Measurements from ENCODE around the gene RNF151.

Gene RNF151

GRCh38 chr16:1976951-1977874 is 10.6 kb downstream of the RNF151 start:
- Histone ChIP-seq H3K4me3 (no peak overlapping the region), H3K27ac (no peak overlapping the region), H3K9me3 (ENCODE audit: low read depth, low read length) (no peaks in the 10 kb centered on the region), H3K36me3 (ENCODE audit: insufficient read depth, low read length) (peaks cover 37% of the 10 kb centered on the region; the same call in 1 of the 2 replicates), H3K9ac (ENCODE audit: insufficient read length) (no peak overlapping the region)
- no peak for TF ChIP-seq FOXP2 (optimal IDR thresholded peaks at IDR 0.05; ENCODE audit: control extremely low read depth, extremely low read length, insufficient read depth)
- no peak for TF ChIP-seq EZH2 (IDR thresholded peaks at IDR 0.05)
- no peak for TF ChIP-seq POLR2AphosphoS5 (IDR thresholded peaks at IDR 0.05; ENCODE audit: borderline replicate concordance, low read depth, low read length)
- no peak for DNase-seq (ENCODE audit: low read depth, low spot score)

GRCh38 chr16:1977875-1978268 is 11.2 kb downstream of the RNF151 start:
- H3K27ac ChIP-seq: no peak overlapping the region
- DNase-seq (ENCODE audit: low read depth, low spot score): no peak
- peaks cover 37% of the 10 kb centered on the region; the same call in 1 of the 2 replicates for H3K36me3 ChIP-seq (ENCODE audit: insufficient read depth, low read length)
- H3K9me3 ChIP-seq (ENCODE audit: low read depth, low read length): no peaks in the 10 kb centered on the region
- TF ChIP-seq FOXP2 (optimal IDR thresholded peaks at IDR 0.05; ENCODE audit: control extremely low read depth, extremely low read length, insufficient read depth) (no peak), POLR2AphosphoS5 (IDR thresholded peaks at IDR 0.05; ENCODE audit: borderline replicate concordance, low read depth, low read length) (no peak), EZH2 (IDR thresholded peaks at IDR 0.05) (no peak)
- no peak overlapping the region for H3K9ac ChIP-seq (ENCODE audit: insufficient read length)
- H3K4me3 ChIP-seq: no peak overlapping the region

- DNase-seq (ENCODE audit: low read depth, low spot score): no peak
- no peaks in the 10 kb centered on the region for H3K9me3 ChIP-seq (ENCODE audit: low read depth, low read length)
- TF ChIP-seq EZH2 (IDR thresholded peaks at IDR 0.05) (no peak), FOXP2 (optimal IDR thresholded peaks at IDR 0.05; ENCODE audit: control extremely low read depth, extremely low read length, insufficient read depth) (no peak), POLR2AphosphoS5 (IDR thresholded peaks at IDR 0.05; ENCODE audit: borderline replicate concordance, low read depth, low read length) (no peak)
- H3K27ac ChIP-seq: no peak overlapping the region
- H3K36me3 ChIP-seq (ENCODE audit: insufficient read depth, low read length): peaks cover 37% of the 10 kb centered on the region; the same call in 1 of the 2 replicates
- H3K4me3 ChIP-seq: no peak overlapping the region
- no peak overlapping the region for H3K9ac ChIP-seq (ENCODE audit: insufficient read length)
Measured at GRCh38 chr16:1978476-1979120, 11.9 kb downstream of the RNF151 start.

- DNase-seq (ENCODE audit: low read depth, low spot score): no peak
- TF ChIP-seq EZH2 (IDR thresholded peaks at IDR 0.05): no peak
- TF ChIP-seq FOXP2 (optimal IDR thresholded peaks at IDR 0.05; ENCODE audit: control extremely low read depth, extremely low read length, insufficient read depth): no peak
- TF ChIP-seq POLR2AphosphoS5 (IDR thresholded peaks at IDR 0.05; ENCODE audit: borderline replicate concordance, low read depth, low read length): no peak
Measured at GRCh38 chr16:1979271-1980029, 12.8 kb downstream of the RNF151 start.

GRCh38 chr16:1980030-1980769 is 13.5 kb downstream of the RNF151 start:
- TF ChIP-seq FOXP2 (optimal IDR thresholded peaks at IDR 0.05; ENCODE audit: control extremely low read depth, extremely low read length, insufficient read depth): no peak
- TF ChIP-seq POLR2AphosphoS5 (IDR thresholded peaks at IDR 0.05; ENCODE audit: borderline replicate concordance, low read depth, low read length): no peak
- TF ChIP-seq EZH2 (IDR thresholded peaks at IDR 0.05): no peak
- H3K36me3 ChIP-seq (ENCODE audit: insufficient read depth, low read length): peaks cover 28% of the 10 kb centered on the region; the same call in 1 of the 2 replicates
- H3K9ac ChIP-seq (ENCODE audit: insufficient read length): no peak overlapping the region
- no peak overlapping the region for H3K4me3 ChIP-seq
- no peak overlapping the region for H3K27ac ChIP-seq
- no peak for DNase-seq (ENCODE audit: low read depth, low spot score)
- H3K9me3 ChIP-seq (ENCODE audit: low read depth, low read length): no peaks in the 10 kb centered on the region

More at GRCh38 chr16:1979271-1980029, 12.8 kb downstream of the RNF151 start:
- Histone ChIP-seq H3K36me3 (ENCODE audit: insufficient read depth, low read length) (peaks cover 34% of the 10 kb centered on the region; the same call in 1 of the 2 replicates), H3K27ac (no peak overlapping the region), H3K9ac (ENCODE audit: insufficient read length) (no peak overlapping the region), H3K4me3 (no peak overlapping the region), H3K9me3 (ENCODE audit: low read depth, low read length) (no peaks in the 10 kb centered on the region)

- no peaks in the 10 kb centered on the region for H3K9me3 ChIP-seq (ENCODE audit: low read depth, low read length)
- no peak for DNase-seq (ENCODE audit: low read depth, low spot score)
- H3K27ac ChIP-seq: no peak overlapping the region
- H3K9ac ChIP-seq (ENCODE audit: insufficient read length): no peak overlapping the region
- TF ChIP-seq FOXP2 (optimal IDR thresholded peaks at IDR 0.05; ENCODE audit: control extremely low read depth, extremely low read length, insufficient read depth) (no peak), POLR2AphosphoS5 (IDR thresholded peaks at IDR 0.05; ENCODE audit: borderline replicate concordance, low read depth, low read length) (no peak), EZH2 (IDR thresholded peaks at IDR 0.05) (no peak)
- no peak overlapping the region for H3K4me3 ChIP-seq
- H3K36me3 ChIP-seq (ENCODE audit: insufficient read depth, low read length): peaks cover 22% of the 10 kb centered on the region; the same call in 1 of the 2 replicates
Measured at GRCh38 chr16:1980770-1981087, 14.1 kb downstream of the RNF151 start.

GRCh38 chr16:1981398-1981836 is 14.8 kb downstream of the RNF151 start, which contains the start of gene NOXO1:
Gene NOXO1 (minus strand): TSS chr16:1981469. CDS start chr16:1981179, 290 bp downstream.
- Histone ChIP-seq H3K27ac (no peak within 1 kb of the TSS), H3K9ac (ENCODE audit: insufficient read length) (no peak within 1 kb of the TSS), H3K9me3 (ENCODE audit: low read depth, low read length) (no peaks in the 10 kb centered on the region), H3K36me3 (ENCODE audit: insufficient read depth, low read length) (peaks cover 18% of the 10 kb centered on the region; the same call in 1 of the 2 replicates), H3K4me3 (no peak within 1 kb of the TSS)
- no peak for DNase-seq (ENCODE audit: low read depth, low spot score)
- TF ChIP-seq EZH2 (IDR thresholded peaks at IDR 0.05): no peak
- no peak for TF ChIP-seq FOXP2 (optimal IDR thresholded peaks at IDR 0.05; ENCODE audit: control extremely low read depth, extremely low read length, insufficient read depth)
- TF ChIP-seq POLR2AphosphoS5 (IDR thresholded peaks at IDR 0.05; ENCODE audit: borderline replicate concordance, low read depth, low read length): no peak

All from SK-N-MC (cell line).